OCI-LY7 (cell line): ENCODE data around the gene PADI6. TPM values are rescaled to one million over a fixed set of nuclear protein-coding genes. Genes with fewer than 3 reads are reported as not detected.
A peak's percentile ranks its signal among the peaks of the same experiment; 100 is the strongest.

Experiments
- BruUV-seq: library from RNA; stranded (reverse); fragments of 400-500 nt; replicated peaks from 2 replicates; lab custom pipeline; 2021; lab: Mats Ljungman, UMichigan
- CTCF ChIA-PET: fragments of 300-600 bp; sonication (Branson Sonifier 250); formaldehyde crosslinking; loops from one replicate; lab custom pipeline; 2022; ENCODE audit warnings: antibody characterized with exemption; ENCODE audit not compliant: unreplicated experiment; lab: Charles Lee
- POLR2A ChIA-PET: fragments of 300-600 bp; sonication (Branson Sonifier 250); formaldehyde crosslinking; loops from one replicate; lab custom pipeline; 2022; ENCODE audit warnings: antibody characterized with exemption; lab: Charles Lee
- DNase-seq: peaks from one replicate; pipeline ENCODE4 v3.0.0-alpha.2; 2015; ENCODE audit warnings: low spot score
- H2AFZ ChIP-seq: fragments of 200-600 bp; sonication (generic), shearing (Covaris generic); 2 replicates; pipeline ENCODE4 v1.6.1; 2014; ENCODE audit warnings: mild to moderate bottlenecking, antibody characterized with exemption, low read length, moderate library complexity
- H3K27ac ChIP-seq: fragments of 200-600 bp; sonication (generic); 2 replicates; pipeline ENCODE4 v1.5.1; 2014; ENCODE audit warnings: mixed run types, low read depth, mild to moderate bottlenecking, moderate library complexity, low read length, inconsistent platforms; ENCODE audit not compliant: poor library complexity, severe bottlenecking
- H3K36me3 ChIP-seq: fragments of 200-600 bp; sonication (generic); 2 replicates; pipeline ENCODE4 v1.6.1; 2014; ENCODE audit warnings: mild to moderate bottlenecking, antibody characterized with exemption, low read length, moderate library complexity, mixed read lengths; ENCODE audit not compliant: insufficient read depth
- H3K4me1 ChIP-seq: fragments of 200-600 bp; sonication (generic); 2 replicates; pipeline ENCODE4 v1.5.1; 2014; ENCODE audit warnings: mild to moderate bottlenecking, low read length; ENCODE audit not compliant: insufficient read depth, poor library complexity, severe bottlenecking
- H3K4me2 ChIP-seq: fragments of 200-600 bp; sonication (generic); 2 replicates; pipeline ENCODE4 v1.6.1; 2014; ENCODE audit warnings: mild to moderate bottlenecking, low read length
- H3K4me3 ChIP-seq: fragments of 200-600 bp; sonication (generic); 2 replicates; pipeline ENCODE4 v1.5.1; 2014; ENCODE audit warnings: mild to moderate bottlenecking, low read depth, low read length; ENCODE audit not compliant: poor library complexity, severe bottlenecking
- H3K79me2 ChIP-seq: fragments of 200-600 bp; sonication (generic); 2 replicates; pipeline ENCODE4 v1.6.1; 2016; ENCODE audit warnings: low read depth, mild to moderate bottlenecking, low read length, moderate library complexity, mixed read lengths; ENCODE audit not compliant: insufficient read depth
- H3K9me2 ChIP-seq: fragments of 200-600 bp; sonication (generic); 2 replicates; pipeline ENCODE4 v1.6.1; 2016; ENCODE audit warnings: mild to moderate bottlenecking, low read length, mixed read lengths; ENCODE audit not compliant: insufficient read depth
- H3K9me3 ChIP-seq: fragments of 200-600 bp; sonication (generic); 2 replicates; pipeline ENCODE4 v1.6.1; 2014; ENCODE audit warnings: mild to moderate bottlenecking, mixed run types, low read length, mixed read lengths
- H4K20me1 ChIP-seq: fragments of 200-600 bp; sonication (generic); 2 replicates; pipeline ENCODE4 v1.6.1; 2014; ENCODE audit warnings: mild to moderate bottlenecking, antibody characterized with exemption, low read length, moderate library complexity, mixed read lengths; ENCODE audit not compliant: insufficient read depth
- CTCF ChIP-seq: fragments of 200-600 bp; sonication (generic); conservative IDR thresholded peaks from 2 replicates; pipeline ENCODE4 v1.5.1; 2014; ENCODE audit warnings: mild to moderate bottlenecking, antibody characterized with exemption, low read length, moderate library complexity, mixed read lengths
- EZH2phosphoT487 ChIP-seq: fragments of 200-600 bp; sonication (generic); IDR thresholded peaks from 2 replicates; pipeline ENCODE4 v1.6.1; 2018; ENCODE audit warnings: low read depth, borderline replicate concordance, mild to moderate bottlenecking, mixed run types, antibody characterized with exemption, low read length, moderate library complexity, mixed read lengths
- intact Hi-C: fragments of 100-400 bp; cut with micrococcal nuclease; formaldehyde crosslinking; loops from one replicate; pipeline ENCODE4 v1.10.0; 2022; ENCODE audit not compliant: unreplicated experiment
- total RNA-seq, 2 experiments: library from RNA; depleted of rRNA in 1 of 2; stranded (reverse); fragments of >200 nt in 1 of 2; shearing (Covaris generic) in 1 of 2; gene quantifications; 2 replicates each; pipeline ENCODE4 v1.2.3, GENCODE V29; 2014 to 2022

PADI6 gene
- total RNA-seq, 2 experiments from 2014 or later = not detected

DNA sequence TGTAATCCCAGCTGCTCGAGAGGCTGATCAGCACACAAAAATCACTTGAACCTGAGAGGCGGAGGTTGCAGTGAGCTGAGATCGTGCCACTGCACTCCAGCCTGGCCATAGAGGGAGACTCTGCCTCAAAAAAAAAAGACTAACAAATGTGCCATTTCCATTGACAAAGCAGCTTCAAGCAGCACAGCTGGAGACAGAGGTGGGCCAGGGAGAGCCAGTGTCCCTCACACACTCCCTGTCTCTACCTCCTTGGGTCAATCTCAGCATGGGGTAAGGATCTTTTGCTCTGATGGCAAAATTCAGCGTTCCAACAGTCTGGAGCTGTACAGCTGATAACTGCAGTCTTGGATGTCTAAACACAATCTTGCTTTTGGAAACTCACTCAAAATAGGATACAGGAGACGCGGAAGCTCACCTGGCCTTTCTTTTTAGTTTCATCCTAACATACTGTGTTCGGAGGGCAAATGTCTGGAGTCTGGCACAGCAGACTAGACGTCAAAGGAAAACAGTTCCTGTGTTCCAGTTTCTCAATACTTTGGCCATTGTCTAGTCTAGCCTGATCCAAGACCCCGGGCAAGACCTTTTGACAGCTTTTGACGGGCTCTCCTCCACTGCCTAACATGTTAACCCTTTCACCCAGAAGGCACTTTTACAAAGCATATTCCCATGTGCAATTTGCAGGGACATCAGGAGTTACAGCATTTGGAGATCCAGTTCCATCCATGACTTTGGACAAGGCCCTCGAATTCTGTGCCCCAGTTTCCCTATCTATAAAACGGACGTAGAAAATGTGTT is 64.6 kb downstream of the PADI6 start:
- Histone ChIP-seq H3K79me2 (peaks cover 69% of the 10 kb centered on the region), H4K20me1 (peaks cover 44% of the 10 kb centered on the region), H3K4me1 (peaks cover 37% of the 10 kb centered on the region), H3K27ac (peak overlapping the region; percentile 56), H3K4me3 (peak overlapping the region; percentile 99), H3K36me3 (peaks cover 65% of the 10 kb centered on the region), H3K4me2 (peak overlapping the region; percentile 96), H3K9me3 (no peaks in the 10 kb centered on the region), H3K9me2 (no peaks in the 10 kb centered on the region), H2AFZ (no peak overlapping the region)
- no peak for DNase-seq
- ChIA-PET CTCF (no interaction called here), POLR2A (interaction anchor here (0.7 kb wide), 1 partner anchor 97 kb away, joined by 6 read pairs; no protein-coding TSS in a partner anchor)
- BruUV-seq = TSS peak; percentile 43
- no peak for TF ChIP-seq EZH2phosphoT487
- no peak for TF ChIP-seq CTCF
- intact Hi-C loops = loop anchor here (5.0 kb wide), 1 partner anchor 101 kb away; the partner anchor contains the start of gene ARHGEF10L

DNA sequence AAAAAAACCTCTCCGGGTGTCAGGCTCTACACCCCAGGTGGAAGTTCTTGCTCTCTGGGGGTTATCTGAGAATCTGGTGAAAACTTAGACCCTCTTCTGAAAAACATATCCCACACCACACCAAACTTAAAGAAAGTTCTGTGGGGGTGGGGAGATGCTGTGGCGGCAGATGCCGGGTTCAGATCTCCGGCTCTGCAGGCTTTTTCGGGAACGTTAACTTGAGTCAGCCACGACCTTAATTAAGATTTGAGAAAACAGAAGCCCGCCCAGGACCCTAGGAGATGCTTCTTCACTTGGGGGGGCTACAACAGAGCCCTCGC is 65.2 kb downstream of the PADI6 start:
- TF ChIP-seq CTCF (no peak), EZH2phosphoT487 (no peak)
- no peak for DNase-seq
- Histone ChIP-seq H3K36me3 (peaks cover 59% of the 10 kb centered on the region), H3K4me3 (peak overlapping the region; percentile 99), H2AFZ (no peak overlapping the region), H3K27ac (peak overlapping the region; percentile 56), H3K79me2 (peaks cover 63% of the 10 kb centered on the region), H3K9me2 (no peaks in the 10 kb centered on the region), H3K4me2 (peak overlapping the region; percentile 96), H3K9me3 (no peaks in the 10 kb centered on the region), H3K4me1 (peaks cover 41% of the 10 kb centered on the region), H4K20me1 (peaks cover 44% of the 10 kb centered on the region)
- intact Hi-C loops = loop anchor here (5.0 kb wide), 1 partner anchor 100 kb away; the partner anchor contains the start of gene ARHGEF10L
- ChIA-PET POLR2A (no interaction called here), CTCF (no interaction called here)
- no TSS peak for BruUV-seq
